Measurements from ENCODE around the gene GPR156.
"Not testable (repeated sequence)": the region's sequence is repeated elsewhere in the genome, so short reads cannot be mapped to it uniquely, and the experiment has no call there.

Gene GPR156

DNA sequence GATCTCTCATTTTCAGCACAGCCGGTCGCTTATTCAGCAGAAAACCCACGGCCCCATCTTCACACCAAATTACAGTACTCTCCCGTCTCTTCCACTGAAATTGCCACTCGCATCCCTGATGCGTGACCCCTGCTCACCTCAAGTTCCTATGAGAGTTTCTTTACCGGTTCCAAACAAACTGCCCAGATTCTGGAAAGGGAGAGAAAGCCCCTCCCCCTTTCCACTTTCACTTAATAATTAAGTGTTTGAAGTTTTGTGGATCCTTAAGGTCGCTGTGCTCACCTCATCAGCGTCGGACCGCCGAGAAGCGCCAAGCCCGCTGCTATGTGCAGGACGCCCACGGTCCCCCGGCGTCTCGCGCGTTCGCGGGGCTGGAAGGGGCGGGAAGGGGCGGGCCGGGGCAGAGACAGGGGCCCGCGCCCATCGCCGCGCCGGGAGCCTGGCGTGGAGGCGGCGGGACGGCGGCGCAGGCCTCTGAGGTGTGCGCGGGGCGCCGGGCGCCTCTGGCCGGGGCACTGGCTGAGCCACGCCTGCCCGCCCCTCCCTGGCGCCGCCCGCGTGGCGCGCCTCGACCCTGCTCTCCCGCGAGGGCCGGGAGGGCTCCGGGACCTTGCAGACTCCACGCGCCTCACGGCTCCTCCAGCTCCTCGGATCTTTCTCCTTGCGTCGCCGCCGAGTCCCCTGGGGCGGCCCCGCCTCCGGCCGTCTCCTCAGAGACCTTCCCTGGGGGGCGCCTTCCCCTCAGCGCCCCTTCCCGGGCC lies at the start of gene GPR156:
Gene GPR156, minus strand, starts transcription at position 476 of the 761 bp plus-strand sequence. CDS start 41,124 bp downstream, outside the sequence.
- no peak for DNase-seq

DNA sequence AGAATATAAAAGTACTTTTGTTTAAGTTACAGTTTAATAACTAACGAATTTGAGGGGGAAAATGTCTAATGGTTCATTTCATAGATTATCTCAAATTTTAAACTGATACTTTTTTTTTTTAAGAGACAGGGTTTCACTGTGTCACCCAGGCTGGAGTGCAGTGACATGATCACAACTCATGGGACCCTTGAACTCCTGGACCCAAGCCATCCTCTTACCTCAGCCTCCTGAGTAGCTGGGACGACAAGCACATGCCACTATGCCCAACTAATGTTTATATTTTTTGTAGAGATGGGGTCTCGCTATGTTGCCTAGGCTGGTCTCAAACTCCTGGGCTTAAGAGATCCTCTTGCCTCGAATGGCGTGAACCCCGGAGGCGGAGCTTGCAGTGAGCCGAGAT lies 47.6 kb upstream of the GPR156 start:
- DNase-seq = no peak

DNA sequence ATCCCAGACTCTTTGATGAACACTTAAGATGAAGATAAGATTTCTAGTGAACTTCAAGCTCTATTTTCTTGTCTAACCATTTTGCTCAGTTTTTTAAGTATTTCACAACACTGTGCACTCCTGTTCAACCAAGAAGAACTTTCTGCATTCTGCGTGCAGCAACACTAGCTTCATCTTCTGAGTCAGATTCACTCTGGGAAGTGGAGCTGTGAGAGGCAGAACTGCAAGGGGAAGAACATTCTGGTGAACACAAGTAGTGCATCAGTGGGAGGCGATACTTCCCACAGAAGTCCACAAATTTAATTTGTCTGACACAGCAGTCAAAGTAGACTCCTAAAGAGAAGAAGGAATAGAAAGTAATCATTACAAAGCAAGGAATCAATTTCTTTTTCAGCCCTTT lies 46.1 kb upstream of the GPR156 start:
- no peak for DNase-seq

DNA sequence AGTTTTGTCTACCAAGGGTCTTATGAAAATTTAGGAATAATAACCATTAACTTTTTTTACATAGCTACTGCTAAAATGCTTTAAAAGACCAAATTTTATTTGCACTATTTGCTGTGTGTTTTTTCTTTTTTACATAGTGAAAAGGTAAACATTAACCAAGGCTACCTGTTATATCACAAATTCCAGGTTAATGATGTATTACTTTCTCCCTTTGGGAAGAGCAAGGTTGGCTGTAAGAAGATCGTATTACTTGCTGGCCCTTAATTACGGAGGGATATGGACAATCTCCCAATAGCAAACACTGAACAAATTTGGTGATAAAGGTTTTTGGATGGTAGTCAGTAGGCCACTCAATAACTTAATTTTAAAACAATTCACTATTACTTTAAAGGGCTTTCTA lies 41.8 kb upstream of the GPR156 start:
- DNase-seq = no peak

DNA sequence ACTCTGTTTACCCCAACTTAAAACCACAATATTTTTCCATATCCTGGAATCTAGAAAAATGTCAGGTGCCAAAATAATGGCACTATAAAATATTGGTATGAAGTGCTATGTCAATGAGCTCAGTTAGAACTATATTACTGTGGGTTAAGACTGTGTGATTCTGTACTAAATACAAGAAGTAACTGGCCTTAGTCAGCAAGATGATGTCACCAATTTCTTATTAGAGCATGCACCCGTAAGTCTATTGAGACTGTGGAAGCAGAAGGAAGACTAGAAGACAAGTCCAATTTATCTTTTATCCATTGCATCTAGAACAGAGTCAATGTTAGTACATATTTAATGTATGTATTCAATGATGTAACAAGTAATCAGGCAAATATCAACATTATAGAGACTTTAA lies 39.2 kb upstream of the GPR156 start:
- no peak for DNase-seq

DNA sequence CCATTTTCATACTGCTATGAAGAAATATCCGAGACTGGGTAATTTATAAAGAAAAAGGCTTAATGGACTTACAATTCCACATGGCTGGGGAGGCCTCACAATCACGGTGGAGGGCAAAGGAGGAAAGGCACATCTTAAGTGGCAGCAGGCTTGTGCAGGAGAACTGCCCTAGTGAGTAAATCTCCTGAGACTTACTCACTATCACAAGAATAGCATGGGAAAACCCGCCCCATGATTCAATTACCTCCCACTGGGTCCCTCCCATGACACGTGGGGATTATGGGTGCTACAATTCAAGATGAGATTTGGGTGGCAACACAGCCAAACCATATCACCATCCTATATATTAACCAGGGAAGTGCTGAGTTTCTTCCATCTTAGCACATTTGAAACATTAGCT lies 38.7 kb upstream of the GPR156 start:
- not testable (repeated sequence) for DNase-seq

DNA sequence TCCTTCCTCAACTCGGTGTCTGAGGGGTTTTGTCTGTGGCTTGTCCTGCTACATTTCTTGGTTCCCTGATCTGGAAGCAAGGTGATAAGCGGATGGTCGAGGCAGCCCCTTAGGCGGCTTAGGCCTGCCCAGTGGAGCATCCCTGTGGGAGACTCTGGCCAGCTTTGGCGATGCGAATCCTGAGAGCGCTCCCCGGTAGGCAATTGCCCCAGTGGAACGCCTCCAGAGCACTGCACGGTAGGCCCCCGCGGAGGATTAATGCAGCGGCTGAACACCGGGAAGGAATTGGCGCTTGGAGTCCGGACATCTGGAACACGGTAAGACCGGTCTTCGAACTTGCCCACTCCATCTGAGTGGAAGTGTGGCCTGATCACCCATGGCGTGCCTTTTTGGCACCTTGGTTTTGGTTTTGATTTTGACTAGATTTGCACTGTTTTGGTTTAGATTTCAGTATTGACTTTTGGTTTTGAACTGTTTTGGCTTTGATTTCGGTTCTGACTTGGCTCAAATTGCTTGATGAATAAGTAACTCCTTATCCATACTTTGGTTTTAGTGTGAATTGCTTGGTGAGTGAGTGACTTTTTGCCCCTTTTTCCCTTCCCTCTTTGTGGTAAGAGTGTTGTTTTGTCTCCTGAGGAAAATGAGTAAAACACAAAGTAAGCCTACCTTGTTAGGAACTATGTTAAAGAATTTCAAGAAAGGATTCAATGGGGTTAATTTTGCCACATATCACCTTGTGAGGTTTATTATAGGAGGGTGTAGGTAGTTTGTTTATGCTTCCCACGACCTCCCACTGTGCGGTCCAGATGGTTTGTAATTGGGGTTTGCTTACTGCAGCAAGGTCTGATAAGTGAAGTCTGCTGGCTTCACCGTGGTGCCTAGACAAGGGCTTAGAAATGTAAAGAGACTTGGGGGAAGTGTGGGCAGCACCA lies 27.1 kb upstream of the GPR156 start:
- DNase-seq = no peak

DNA sequence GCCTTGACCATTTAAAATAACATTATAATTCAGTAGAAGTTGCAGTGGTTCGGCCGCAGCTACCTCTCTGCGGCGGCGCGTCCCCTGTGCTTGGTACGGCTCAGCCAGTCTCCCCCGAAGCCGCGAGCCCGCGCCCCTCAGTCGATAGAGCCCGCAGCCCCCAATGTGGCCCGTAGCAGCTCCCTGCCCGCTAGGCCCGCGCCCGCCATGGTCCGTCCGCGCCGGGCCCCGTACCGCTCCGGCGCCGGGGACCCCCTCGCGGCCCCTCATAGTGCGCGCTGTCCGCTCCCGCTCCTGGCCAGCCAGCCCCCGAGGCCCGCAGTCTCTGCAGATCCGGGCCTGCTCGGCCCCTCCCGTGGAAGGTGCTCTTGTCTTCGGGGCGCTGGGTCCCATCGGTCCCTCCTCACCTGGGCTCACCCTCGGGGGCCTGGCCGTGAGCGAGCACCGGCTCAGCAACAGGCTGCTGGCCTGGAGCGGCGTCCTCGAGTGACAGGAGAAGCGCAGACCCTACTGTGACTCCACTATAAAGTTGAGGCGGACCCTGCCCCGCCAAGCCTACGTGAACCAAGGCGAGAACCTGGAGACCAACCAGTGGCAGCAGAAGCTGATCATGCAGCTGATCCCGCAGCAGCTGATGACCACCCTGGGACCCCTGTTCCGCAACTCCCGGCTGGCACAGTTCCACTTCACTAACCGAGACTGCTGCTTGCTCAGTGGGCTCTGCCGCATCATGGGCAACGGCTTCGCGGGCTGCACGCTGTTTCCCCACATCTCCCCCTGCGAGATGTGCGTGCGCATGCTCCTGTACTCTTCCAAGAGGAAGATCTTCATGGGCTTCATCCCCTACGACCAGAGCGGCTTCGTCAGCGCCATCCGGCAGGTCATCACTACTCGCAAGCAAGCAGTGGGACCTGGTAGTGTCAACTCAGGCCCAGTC lies 21.8 kb upstream of the GPR156 start:
- no peak for DNase-seq

DNA sequence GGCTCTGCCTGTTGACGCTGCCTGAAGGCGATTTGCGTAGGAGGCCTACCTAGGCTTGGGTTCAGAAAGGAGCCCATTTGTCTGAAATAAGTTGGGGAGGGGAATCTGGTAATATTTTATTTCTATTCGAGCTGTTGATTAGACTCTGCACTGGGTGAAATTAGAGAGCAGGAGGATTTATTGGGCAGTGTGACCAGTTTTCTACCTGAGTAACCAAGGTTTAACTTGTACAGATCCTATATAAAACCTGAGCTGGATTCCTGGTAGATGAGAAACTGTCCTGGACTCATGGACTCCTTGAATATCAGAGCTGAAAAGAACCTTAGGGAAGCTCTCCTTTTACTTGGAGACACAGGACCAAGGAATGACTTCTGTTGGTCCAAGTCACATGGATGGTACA lies 19.6 kb upstream of the GPR156 start:
- DNase-seq = no peak

DNA sequence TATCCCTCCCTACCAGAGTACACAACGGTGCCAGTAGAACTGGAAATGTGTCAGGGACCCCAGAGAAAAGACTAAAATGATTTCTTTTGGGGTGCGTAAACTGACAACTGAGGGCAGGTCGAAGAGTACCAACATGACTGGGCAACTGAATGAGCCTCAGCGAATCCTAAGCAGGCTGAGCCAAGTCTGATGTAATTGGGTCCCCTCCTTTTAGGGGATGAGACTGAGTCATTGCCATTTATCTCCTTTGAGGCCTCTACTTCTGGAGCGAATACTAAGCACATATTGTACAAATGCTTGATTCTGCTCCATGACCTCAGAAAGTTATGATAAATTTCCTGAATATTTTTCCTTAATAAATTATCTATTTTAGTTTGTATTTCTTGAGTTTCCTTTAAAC lies 17.3 kb upstream of the GPR156 start:
- no peak for DNase-seq

DNA sequence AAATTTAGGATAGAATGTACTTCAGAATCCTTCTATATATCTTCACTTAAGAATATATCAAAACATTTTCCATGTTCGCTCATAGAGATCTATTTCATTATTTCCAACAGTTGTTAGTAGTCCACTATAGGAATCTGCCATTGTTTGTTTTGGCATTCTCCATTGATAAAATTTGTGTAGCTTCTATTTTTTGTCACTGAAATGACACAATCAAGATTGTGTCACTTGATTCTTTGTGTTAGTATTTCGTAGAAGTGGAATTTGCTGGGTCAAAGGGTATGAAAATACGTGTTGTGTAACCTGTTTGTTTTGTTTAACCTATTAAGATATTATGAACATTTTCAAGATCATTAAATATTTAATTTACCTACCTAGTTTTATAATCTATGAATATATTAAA lies 15.9 kb upstream of the GPR156 start:
- no peak for DNase-seq

DNA sequence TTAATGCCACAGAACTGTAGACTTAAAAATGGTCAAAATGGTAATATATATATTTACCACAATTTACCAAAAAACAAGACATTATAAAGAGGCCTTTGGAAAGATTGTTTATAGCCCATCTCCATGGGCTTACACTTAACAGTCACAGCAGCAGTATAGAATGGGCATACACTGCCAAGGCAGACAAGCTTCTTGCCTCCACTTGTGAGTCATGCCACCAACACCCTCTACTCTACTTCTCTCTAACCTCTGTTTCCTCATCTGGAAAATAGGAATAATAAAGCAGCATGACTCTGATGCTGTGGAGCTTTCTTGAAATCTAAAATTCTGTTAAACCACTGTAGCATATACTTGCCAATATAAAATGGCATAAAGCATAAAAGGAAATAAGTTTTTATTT lies 14.4 kb upstream of the GPR156 start:
- no peak for DNase-seq

DNA sequence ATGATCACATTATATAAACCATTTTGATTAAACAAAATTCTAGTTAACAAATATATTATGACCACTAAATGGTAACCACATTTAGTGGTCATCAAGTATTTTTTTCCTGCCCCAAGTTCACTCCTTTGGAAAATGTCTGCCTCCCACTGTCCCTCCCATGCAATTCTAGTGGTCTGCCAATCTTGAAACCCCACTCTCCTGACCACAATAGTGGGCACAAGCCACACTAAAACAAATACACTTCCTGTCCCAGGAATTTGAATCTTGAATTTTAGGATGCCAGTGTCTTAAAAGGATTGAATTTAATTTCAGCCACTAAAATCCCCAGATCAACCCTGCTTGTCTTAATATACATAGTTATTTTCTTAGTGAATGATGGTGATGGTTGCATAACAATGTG lies 14.0 kb upstream of the GPR156 start:
- DNase-seq = no peak

DNA sequence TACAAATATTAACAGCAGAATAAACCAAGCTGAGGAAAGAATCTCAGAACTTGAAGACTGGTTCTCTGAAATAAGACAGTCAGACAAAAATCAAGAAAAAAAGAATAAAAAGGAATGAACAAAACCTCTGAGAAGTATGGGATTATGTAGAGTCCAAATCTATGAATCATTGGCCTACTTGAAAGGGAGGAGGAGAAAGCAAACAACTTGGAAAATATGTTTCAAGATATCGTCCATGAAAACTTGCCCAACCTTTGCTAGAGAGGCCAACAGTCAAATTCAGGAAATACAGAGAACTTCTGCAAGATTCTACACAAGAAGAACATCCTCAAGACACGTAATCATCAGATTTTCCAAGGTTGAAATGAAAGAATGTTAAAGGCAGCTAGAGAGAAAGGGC lies 6.5 kb upstream of the GPR156 start:
- not testable (repeated sequence) for DNase-seq

DNA sequence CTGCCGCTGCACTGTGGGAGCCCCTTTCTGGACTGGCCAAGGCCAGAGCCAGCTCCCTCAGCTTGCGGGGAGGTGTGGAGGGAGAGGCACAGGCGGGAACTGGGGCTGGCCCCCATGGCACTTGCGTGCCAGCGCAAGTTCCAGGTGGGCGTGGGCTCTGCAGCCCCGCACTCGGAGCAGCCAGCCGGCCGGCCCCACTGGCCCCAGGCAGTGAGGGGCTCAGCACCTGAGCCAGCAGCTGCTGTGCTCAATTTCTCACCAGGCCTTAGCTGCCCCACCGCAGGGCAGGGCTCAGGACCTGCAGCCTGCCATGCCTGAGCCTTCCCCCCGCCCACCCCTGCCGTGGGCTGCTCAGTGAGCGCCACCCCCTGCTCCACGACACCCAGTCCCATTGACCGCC lies 4.6 kb upstream of the GPR156 start:
- no peak for DNase-seq

DNA sequence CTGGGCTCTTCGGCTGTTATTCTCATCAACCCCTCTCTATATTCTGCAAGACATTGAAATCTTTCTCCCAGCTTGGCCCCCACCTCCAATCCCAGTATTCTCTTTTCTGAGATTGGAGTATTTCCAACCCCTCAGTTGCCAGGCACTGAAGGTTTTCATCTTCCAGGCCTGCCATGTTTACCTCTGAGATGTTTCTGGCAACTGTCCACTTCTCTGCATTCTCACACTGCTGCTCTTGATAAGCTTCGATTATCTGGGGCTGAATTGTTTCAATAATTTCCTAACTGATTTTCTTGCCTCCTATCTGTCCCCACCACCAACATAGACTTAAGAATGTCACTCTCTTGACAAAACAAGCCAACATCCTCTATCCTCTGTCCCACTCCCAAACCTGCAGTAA lies 1.4 kb upstream of the GPR156 start:
- no peak for DNase-seq

DNA sequence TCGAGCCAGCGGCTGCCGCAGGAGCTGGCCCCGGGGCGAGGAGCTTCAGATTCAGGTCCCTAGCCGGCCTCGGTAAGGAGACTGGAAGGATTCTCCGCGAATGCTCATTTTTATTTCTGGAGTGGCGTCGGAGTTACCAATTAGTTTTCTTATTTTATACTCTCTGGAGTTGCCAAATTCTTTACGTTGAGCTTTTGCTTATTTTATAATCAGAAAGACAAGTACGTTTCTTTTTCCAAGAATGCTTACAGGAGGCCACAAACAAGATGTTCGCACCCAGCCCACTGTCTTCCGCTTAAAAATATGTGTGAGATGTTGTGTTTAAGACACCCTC lies 453 bp upstream of the GPR156 start:
- no peak for DNase-seq

DNA sequence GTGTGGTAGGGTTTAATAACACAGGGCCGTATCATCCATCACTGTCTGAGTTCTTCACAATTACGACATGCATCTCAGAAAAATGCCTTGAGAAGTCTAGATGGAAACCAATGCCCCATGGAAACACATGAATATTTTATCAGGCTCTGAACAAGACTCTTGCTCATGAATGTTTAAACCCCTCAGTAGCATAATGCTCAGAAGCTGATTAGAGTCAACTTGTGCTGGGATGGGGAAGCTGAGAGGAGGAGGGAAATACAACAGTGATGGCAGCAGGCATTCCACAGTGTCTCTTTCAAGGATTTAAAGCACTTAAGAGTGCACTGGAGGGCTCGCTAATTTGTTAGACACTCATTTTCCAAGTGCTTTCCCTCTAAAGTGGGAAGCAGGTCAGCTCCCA lies 3.8 kb downstream of the GPR156 start:
- DNase-seq = no peak

DNA sequence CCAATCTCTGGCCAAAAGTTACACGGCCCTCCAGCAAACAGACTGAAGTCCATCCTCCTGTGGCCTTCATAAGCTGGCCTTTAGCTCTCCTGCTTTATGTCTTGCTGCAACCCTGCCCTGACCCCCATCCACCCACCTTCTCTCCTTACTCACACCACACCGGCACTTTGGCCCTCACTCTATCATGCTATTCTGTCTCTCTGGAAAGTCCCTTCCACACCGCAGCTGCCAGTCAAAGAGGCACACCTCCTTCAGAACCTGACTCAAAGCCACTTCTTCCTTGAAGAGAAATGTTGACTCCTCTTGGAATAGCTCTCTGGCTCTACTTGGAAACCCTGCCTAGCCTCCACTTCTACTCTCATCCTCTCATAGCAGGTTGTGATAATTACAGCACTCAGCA lies 4.5 kb downstream of the GPR156 start:
- no peak for DNase-seq

DNA sequence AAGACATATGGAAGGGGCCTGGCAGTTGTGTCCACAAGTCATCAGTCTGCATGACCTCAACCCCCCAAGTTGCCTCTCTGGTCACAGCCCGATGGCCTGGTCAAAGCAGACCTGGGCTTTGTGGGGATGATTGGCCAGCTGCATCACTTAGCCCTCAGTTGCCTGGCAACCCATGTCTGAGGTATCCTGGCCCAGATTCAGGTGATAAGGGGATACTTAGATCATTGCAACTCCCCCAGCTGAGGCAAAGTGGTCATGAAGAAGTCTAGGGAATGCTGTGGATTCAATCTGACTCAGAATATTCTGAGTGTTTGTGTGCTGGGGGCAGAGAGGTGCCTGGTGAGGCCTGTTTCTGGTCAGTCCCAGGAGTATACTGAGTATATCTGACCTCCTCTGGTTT lies 5.0 kb downstream of the GPR156 start:
- DNase-seq = no peak

DNA sequence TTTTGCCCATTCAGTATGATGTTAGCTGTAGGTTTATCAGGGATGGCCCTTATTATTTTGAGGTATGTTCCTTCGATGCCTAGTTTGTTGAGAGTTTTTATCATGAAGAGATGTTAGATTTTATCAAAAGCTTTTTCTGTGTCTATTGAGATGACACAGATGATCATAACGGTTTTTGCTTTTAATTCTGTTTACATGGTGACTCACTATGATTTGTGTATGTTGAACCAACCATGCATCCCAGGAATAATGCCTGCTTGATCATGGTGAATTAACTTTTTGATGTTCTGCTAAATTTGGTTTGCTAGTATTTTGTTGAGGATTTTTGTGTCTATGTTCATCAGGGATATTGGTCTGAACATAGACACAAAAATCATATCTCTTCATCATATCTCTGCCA lies 8.3 kb downstream of the GPR156 start:
- no peak for DNase-seq

DNA sequence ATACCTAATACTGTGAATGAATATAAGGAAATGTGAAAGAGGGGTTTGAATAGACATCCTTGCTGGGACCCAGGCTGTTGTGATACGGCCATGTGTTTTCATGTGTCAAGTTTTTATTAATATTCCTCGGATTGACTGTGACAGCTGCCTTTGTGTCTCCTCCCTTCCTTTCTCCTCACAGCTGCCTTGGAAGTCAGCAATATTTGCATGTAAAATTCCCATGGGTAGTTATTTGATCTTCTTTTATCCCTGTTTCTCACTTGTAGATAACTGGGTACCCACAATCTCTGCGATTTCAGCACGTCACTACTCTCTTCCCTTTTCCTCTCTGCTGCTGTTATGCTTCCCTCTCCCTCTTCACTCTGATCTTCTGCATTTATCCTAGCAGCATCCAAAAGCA lies 9.4 kb downstream of the GPR156 start:
- no peak for DNase-seq

DNA sequence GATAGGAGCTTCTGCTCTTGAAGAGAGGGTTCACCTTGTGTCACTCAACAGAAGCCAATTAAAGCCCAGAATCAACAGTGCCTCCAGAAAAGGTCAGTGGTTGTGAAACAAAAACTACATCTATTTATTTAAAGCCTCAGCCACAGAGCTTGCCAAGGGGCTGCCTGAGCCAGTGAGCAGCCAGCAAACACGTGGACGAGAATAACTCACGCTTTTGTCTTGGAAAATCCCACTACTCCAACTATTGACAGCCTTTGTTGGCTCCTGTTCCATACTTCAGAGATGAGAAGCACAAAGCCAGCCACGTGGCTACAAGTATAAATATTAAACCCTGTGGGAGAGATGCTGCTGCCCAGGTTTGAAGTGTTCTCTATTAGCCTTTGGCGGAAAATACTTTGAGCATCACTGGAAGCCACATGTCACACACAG lies 10.3 kb downstream of the GPR156 start:
- DNase-seq = no peak

Measured in CD4-positive, alpha-beta T cell treated with Interleukin-17A for 1 hour (primary cell).